A549 (cell line): ENCODE results near the gene C1S.

ENCODE experiments used
- CTCF ChIP-seq: fragments of >200 bp; sonication (Bioruptor Twin); formaldehyde crosslinking; IDR thresholded peaks from 3 replicates; pipeline ENCODE4 v1.5.1; 2016
- HES2 ChIP-seq: fragments of >200 bp; sonication (Bioruptor Twin); formaldehyde crosslinking; IDR thresholded peaks from 2 replicates; pipeline ENCODE4 v1.6.1; 2016
- NFE2L2 ChIP-seq: fragments of 150-350 bp; conservative IDR thresholded peaks from 2 replicates; pipeline ENCODE4 v1.6.1; 2014; ENCODE audit warnings: low read length
- RCOR1 ChIP-seq: fragments of 150-350 bp; IDR thresholded peaks from 2 replicates; pipeline ENCODE4 v1.6.1; 2014; ENCODE audit warnings: antibody characterized with exemption, low read length, low read depth
- REST ChIP-seq: fragments of 200-600 bp; sonication (generic); IDR thresholded peaks from 2 replicates; pipeline ENCODE4 v1.6.1; 2016; ENCODE audit warnings: antibody characterized with exemption, mild to moderate bottlenecking, moderate library complexity
- SMC3 ChIP-seq: fragments of >200 bp; sonication (Bioruptor Twin); formaldehyde crosslinking; IDR thresholded peaks from 3 replicates; pipeline ENCODE4 v1.6.1; 2018; ENCODE audit warnings: inconsistent platforms
- SREBF2 ChIP-seq: fragments of 450-650 bp; IDR thresholded peaks from 2 replicates; pipeline ENCODE4 v1.6.1; 2014; ENCODE audit warnings: mild to moderate bottlenecking, moderate library complexity
- ZFP36 ChIP-seq: fragments of 450-650 bp; IDR thresholded peaks from 2 replicates; pipeline ENCODE4 v1.6.1; 2014; ENCODE audit warnings: borderline replicate concordance; ENCODE audit not compliant: partially characterized antibody
- ZNF302 ChIP-seq: fragments of 250-450 bp; sonication (Bioruptor Pico); IDR thresholded peaks from 2 replicates; pipeline ENCODE4 v1.9.0; 2021; ENCODE audit warnings: inconsistent platforms, mild to moderate bottlenecking, moderate library complexity
- TF ChIP-seq, protein P1 (sequence below): fragments of 450-650 bp; IDR thresholded peaks from 2 replicates; pipeline ENCODE4 v1.6.1; 2014; ENCODE audit warnings: antibody characterized with exemption

DNA sequence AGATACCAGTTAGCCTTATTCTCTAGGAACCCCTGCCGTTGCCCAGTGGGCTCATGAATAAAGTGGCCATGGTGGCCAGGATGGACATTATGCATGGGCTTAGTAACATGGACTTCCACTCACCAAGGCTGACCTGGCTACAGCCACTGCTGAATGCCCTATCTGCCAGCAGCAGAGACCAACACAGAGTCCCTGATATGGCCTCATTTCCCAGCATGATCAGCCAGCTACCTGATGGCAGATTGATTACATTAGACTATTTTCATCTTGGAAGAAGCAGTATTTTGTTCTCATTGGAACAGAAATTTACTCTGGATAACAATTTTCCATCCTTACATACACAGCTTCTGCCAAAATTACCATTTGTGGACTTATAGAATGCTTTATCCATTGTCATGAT is 26.1 kb upstream of the C1S start:
- no peak for TF ChIP-seq SREBF2
- TF ChIP-seq CTCF, result no peak
- TF ChIP-seq HES2, result no peak
- no peak for TF ChIP-seq RCOR1
- TF ChIP-seq SMC3, result no peak
- TF ChIP-seq ZFP36, result no peak
- TF ChIP-seq, protein P1, sequence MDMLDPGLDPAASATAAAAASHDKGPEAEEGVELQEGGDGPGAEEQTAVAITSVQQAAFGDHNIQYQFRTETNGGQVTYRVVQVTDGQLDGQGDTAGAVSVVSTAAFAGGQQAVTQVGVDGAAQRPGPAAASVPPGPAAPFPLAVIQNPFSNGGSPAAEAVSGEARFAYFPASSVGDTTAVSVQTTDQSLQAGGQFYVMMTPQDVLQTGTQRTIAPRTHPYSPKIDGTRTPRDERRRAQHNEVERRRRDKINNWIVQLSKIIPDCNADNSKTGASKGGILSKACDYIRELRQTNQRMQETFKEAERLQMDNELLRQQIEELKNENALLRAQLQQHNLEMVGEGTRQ, result no peak
- TF ChIP-seq REST, result no peak
- no peak for TF ChIP-seq ZNF302 (CRISPR knock-in tag)
- no peak for TF ChIP-seq NFE2L2
